ENCODE measurements around the gene KLHDC7A.

The KLHDC7A gene

DNA sequence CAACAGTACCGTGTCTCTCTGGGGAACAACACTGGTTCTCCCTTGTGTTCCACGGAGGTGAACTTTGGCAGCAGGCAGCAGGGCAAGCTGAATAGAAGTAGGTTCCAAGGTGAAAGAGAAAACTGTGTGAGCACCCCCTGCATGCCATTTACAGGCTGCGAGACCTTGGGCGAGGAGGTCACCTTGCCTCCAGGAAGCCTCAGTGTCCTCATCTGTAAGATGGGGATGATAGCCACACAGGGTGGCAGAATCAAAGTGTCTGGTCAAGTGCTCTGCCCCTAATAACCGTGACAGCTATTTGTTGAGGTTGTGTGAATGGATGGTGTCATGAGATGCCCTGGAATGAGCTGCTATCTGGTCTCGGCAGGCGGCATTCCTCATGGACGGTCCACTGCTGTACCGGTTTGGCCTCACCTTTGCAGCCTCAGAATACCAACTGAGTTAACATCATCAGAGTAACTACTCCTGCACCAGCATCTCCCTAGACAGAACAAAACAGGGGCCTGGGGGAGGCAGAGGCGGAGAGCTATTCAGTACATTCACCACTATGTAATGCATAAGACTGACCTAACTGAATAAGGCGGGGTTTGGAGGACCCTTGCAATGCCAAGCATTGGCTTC is 7.4 kb upstream of the KLHDC7A start:
- DNase-seq = no peak

DNA sequence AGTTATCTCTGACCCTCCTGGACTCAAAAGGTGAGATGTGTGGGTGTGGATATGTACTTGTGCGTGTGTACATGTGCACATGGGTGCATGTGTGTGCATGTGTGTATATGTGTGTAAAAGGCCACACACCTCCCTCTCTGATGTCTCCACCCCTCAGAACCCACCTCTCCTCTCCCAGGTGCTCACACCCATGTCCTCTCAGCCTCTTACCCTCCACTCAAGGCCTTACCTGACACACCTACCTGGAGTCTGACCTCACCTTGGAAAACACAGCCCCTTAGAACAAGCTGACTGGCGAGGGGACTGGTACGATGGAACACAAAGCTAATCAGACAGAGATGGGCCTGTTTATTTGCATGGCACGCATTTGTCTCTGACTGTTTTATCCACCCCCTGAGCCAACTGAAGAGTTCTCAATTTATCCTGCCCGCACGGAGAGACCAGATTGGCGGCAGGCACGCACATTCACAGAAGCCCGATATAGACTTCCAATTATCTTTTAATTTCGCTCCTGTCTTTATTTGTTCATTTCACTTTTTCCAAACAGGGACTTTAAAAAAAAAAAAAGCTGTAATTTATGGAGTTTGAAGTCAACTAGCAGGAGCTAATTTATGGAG is 6.1 kb upstream of the KLHDC7A start:
- no peak for DNase-seq

DNA sequence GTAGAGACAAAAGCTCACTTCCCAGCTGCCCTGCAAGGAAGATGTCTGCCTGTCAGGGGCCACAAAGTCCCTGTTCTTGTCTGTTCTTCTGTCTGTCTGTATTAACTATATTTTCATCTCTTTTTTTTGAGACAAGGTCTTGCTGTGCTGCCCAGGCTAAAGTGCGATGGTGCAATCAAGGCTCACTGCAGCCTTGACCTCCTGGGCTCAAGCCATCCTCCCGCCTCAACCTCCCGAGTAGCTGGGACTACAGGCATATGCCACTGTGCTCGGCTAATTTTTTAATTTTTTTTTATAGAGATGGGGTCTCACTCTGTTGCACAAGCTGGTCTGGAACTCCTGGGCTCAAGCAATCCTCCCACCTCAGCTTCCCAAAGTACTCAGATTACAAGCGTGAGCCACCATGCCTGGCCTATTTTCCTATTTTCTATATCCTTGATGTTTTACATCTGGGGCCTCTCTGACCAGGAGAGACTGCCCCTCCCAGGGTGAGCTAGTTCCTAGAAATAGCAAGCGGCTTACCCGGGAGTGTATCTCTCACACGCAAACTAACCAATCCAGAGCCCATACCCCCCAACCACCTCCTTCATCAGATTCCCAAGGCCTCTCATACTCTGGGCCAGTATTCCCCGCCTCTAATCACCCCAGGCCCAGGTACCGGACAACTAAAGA is 5.4 kb upstream of the KLHDC7A start:
- no peak for DNase-seq

GRCh38 chr1:18479454-18479853 is 1.3 kb upstream of the KLHDC7A start:
- no peak for DNase-seq

DNA sequence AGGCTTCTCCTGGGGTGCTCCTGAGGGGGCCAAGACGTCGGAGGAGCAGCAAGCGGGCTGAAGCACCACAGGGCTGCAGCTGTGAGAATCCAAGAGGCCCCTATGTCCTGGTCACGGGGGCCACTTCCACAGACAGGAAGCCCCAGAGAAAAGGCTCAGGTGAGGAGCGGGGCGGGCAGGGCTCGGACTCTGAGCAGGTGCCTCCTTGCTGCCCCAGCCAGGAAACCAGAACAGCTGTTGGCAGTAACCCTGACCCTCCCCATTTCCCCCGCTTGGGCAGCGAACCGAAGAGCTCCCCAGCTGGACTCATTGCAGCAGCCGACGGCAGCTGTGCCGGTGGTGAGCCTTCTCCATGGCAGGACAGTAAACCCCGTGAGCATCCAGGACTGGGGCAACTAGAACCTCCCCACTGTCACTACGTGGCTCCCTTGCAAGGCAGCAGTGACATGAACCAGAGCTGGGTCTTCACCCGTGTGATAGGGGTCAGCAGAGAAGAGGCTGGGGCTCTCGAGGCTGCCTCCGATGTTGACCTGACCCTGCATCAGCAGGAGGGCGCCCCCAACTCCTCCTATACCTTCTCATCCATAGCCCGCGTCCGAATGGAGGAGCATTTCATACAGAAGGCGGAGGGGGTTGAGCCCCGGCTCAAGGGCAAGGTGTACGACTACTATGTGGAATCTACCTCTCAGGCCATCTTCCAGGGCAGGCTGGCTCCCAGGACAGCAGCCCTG is 625 bp downstream of the KLHDC7A start:
- DNase-seq = peak; percentile 40

DNA sequence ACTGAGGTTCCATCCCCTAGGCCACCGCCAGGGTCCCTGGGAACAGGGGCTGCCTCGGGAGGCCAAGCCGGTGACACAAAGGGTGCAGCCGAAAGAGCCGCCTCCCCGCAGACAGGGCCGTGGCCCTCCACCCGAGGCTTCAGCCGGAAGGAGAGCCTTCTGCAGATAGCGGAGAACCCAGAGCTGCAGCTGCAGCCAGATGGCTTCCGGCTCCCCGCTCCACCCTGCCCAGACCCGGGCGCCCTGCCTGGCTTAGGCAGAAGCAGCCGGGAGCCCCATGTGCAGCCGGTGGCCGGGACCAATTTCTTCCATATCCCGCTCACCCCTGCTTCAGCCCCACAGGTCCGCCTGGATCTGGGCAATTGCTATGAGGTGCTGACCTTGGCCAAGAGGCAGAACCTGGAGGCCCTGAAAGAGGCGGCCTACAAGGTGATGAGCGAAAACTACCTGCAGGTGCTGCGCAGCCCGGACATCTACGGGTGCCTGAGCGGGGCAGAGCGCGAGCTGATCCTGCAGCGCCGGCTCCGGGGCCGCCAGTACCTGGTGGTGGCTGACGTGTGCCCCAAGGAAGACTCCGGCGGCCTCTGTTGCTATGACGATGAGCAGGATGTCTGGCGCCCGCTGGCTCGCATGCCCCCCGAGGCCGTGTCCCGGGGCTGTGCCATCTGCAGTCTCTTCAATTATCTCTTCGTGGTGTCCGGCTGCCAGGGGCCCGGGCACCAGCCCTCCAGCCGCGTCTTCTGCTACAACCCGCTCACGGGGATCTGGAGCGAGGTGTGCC is 1.4 kb downstream of the KLHDC7A start:
- no peak for DNase-seq

GRCh38 chr1:18482721-18483425 is 2.1 kb downstream of the KLHDC7A start:
- DNase-seq = no peak

DNA sequence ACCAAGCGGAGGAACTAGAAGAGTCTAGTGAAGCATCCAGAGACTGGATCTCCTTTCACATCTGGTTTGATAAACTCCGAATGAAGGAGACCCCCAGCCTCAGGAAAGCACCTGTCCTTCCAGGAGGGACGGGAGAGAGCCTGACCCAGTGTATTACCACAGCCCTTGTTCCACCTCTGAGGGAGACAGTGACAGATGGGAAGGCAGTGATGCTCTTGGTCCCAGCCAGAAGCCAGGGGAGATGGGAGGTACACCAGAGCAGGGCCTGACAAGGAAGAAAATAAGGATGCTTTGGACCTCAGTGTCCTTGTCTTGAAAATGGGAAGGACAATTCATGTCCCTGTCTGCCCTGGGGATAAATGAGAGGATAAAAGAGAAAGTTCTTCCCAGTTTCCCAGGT is 3.5 kb downstream of the KLHDC7A start:
- DNase-seq = no peak

GRCh38 chr1:18484721-18485120 is 4.0 kb downstream of the KLHDC7A start:
- DNase-seq = no peak

DNA sequence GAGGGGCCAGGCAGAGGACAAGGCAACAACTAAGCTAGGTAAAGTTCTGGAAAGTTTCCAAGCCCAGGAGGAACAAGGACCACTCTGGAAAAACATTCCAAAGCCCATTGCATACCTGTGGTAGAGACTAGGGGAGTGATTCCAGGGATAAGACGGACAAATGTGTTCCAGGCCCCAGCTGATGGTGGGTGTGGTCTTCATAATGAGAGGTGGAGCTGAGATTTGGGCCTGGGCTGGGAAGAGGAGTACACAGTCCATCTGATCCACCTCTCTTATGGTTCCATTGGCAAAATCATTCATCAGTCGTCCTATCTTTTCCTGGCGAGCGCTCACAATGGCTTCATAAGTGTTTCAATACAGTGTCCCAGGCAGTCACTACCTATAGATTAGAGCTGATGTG is 4.5 kb downstream of the KLHDC7A start:
- no peak for DNase-seq

DNA sequence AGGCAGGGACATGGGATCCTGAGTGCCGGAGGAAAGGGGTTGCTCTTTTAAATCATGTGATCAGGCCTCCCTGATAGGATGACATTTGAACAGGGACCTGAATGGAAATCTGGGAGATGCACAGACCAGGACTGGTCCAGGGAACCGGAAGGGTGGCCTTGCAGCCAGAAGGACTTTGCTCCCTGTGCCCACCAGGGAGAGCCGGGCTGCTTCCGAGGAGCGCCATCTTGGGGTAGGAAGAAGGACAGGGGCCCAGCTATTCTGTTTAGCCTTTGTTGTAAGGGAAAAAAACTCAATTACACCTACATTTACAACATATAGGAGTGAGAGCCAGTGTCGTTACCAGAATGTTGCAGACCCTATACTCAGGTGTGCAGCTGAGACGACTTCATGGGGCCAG is 5.5 kb downstream of the KLHDC7A start:
- DNase-seq = peak; percentile 80

DNA sequence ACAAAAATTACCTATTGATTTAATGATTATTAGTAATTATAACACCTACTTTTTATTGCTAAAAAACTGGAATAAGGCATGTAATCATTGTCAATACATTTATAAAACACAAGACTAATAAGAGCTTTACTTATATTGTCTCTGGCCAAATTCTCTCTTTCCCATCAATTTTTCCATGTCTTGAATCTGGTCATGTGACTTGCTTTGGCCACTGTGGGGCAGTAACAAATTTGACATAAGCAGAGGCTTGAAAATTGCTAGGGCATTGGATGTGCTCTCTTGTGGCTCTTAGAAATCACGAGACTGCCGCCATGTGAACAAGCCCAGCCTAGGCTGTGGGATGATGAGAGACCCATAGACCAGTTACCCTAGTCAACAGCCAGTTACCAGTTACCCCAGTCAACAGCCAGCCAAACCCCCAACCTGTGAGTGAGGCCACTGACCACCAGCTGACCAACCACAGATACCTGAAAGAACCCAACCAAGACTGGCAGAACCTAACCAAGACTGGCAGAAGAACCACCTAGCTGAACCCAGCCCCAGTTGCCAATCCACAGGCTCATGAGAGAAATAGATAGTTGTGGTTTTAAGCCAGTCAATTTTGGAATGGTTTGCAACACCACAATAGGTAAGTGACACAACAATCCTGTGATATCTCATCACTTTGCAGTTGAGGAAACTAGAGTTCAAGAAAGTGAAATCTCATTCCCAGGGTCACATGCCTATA is 8.8 kb downstream of the KLHDC7A start:
- no peak for DNase-seq

- no peak for DNase-seq
Observed at GRCh38 chr1:18491168-18491567, 10.4 kb downstream of the KLHDC7A start.

DNA sequence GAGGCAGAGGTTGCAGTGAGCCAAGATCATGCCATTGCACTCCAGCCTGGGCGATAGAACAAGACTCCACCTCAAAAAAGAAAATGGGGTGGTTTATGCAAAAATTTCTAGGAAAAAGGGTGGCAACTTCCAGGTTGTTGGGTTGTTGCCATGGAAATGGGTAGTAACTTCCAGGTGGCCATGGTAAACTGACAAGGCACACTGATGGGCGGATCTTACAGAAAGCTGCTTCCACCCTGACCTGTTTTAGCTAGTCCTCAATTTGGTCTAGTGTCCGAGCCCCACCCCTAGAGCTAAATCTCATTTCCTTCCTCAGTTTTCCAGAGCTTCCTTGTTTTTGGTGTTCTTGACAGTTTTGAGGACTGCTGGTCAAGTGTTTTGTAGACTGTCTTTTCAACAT is 13.6 kb downstream of the KLHDC7A start:
- DNase-seq = no peak

- no peak for DNase-seq
Observed at GRCh38 chr1:18495635-18496034, 14.9 kb downstream of the KLHDC7A start.

DNA sequence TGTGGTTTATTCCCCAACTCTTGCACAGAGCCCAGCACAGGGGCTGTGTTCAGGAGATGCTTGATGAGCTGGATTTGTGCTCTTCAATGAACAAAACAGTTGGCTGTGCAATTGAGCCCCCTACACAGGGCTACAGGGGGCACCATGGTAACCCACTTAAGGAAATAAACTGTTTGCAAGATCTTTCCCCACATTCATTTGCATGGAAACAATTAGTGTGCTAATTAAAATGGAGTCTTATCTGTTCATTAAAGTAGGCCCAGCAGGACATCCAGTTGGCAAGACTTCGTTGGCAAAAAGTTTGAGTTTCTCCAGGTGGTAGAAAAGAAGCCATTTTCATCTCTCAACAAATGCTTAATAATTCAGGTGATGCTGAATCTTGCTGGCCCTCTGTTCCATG is 15.3 kb downstream of the KLHDC7A start:
- DNase-seq = no peak

DNA sequence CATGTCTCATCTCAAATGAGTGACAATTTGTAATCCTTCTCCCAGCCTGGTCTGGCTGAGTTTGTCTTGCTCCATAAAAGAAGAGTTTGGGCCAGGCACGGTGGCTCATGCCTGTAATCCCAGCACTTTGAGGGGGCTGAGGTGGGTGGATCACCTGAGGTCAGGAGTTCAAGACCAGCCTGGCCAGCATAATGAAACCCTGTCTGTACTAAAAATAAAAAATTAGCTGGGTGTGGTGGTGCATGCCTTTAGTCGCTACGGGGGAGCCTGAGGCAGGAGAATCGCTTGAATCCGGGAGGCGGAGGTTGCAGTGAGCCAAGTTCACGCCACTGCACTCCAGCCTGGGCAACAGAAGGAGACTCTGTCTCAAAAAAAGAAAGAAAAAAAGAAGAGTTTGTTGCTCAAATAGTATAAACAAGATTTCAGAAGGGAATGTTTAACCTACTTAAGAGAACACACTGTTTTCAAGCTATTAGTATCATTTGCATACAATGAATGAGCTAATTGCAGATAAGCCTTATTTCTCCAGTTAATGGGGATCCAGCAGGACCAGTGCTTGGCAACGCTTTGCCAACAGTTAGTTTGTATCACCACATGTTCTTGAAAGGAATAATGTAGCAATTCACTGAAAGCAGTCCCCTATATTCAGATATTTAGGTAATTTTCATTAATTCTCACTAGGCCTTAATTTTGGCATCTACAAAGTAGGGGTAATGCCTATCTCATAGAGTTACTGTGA is 15.9 kb downstream of the KLHDC7A start:
- DNase-seq = no peak

- DNase-seq = no peak
Observed at GRCh38 chr1:18501833-18502232, 21.1 kb downstream of the KLHDC7A start.

DNA sequence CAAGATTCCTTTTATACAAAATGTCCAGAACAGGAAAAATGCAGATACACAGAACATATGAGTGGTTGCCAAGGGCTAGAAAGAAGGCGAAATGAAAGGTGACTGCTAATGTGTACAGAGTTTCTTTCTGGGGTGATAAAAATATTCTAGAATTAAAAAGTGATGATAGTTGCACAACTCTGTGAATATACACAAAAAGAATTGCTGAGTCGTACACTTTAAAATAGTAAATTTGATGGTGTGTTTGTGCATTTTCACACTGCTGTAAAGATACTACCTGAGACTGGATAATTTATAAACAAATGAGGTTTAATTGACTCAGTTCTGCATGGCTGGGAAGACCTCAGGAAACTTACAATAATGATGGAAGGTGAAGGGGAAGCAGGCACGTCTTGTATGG is 23.9 kb downstream of the KLHDC7A start:
- DNase-seq = no peak

DNA sequence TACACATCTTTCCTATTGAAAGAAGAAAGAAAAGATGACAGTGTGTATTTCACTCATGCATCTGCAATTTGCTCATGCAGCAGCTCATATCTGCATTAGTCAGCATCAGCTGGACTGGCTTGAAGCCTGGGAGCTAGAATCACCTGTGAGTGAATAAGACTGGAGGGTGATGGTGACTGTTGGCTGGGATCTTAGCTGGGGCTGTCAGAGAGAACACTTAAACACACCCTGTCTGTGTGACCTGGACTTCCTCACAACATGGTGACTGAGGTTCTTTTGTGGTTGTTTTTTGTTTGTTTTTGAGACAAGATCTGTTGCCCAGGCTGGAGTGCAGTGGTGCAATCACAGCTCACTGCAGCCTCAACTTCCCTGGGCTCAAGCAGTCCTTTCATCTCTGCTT is 24.9 kb downstream of the KLHDC7A start:
- no peak for DNase-seq

DNA sequence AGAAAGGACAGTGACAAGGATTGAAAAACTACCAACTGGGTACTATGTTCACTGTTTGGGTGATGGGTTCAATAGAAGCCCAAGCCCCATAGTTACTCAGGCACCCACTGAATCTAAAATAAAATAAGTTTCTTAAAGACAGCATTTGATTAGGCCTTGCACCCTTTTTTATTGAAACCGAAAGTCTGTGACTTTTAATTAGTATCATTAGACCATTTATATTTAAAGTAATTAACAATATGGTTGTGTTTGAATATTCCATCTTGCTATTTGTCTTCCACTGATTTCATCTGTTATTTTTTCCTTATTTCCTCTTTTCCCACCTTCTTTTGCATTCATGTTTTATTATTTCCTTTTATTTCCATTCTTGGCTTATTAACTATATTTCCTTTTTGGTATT is 27.4 kb downstream of the KLHDC7A start:
- no peak for DNase-seq

Data from NCI-H2171 treated with DMSO at 0.1 percent for 48 hours (cell line).